DND-41 (cell line): Measurements from ENCODE around the gene CEP120.

ENCODE experiments used
- CTCF ChIP-seq: IDR thresholded peaks from 2 replicates; pipeline ENCODE4 v1.5.1; 2012; ENCODE audit warnings: borderline replicate concordance, low read length, moderate library complexity, mild to moderate bottlenecking; ENCODE audit not compliant: poor library complexity, severe bottlenecking; ENCODE audit errors: extremely low read depth
- EZH2 ChIP-seq: IDR thresholded peaks from 3 replicates; pipeline ENCODE4 v1.6.1; 2012; ENCODE audit warnings: borderline replicate concordance, low read depth, mild to moderate bottlenecking, moderate library complexity, low read length, inconsistent platforms; ENCODE audit not compliant: severe bottlenecking

- TF ChIP-seq CTCF (no peak), EZH2 (no peak)
Measured at GRCh38 chr5:123298335-123299030, 124.7 kb downstream of the CEP120 start.
